Spleen (tissue), 7 donors: ENCODE measurements around the gene OR12D3.

Experiments
- CTCF ChIP-seq, 11 experiments: fragments of 200-600 bp in 7 of 11; fragments of 450-650 bp in 4 of 11; sonication (generic) in 4 of 11; IDR thresholded peaks in 8 of 11; conservative IDR thresholded peaks in 3 of 11; 1 replicate in 7 of 11; 2 replicates in 4 of 11; pipeline versions ENCODE4 v1.4.0 to v1.8.0; 2016 to 2021; ENCODE audit warnings: antibody characterized with exemption in 11 of 11, inconsistent platforms in 4 of 11, mild to moderate bottlenecking in 1 of 11
- POLR2AphosphoS5 ChIP-seq, 3 donors: sonication (generic); formaldehyde crosslinking; IDR thresholded peaks; one replicate each; pipeline ENCODE4 v1.5.1; 2017; ENCODE audit warnings: antibody characterized with exemption in 3 of 3
- donor health status: DM: no; HTN: no; CAD: no; lungs with moderate emphysema.
- donor health status: DM: no; HTN: no; CAD: no.
- donor health status: DM: no; HTN: no; CAD: no.

GRCh38 chr6:29375191-29375590, at the start of gene OR12D3:
- TF ChIP-seq CTCF (IDR thresholded peaks at IDR 0.05 in 8 of 11, conservative IDR thresholded peaks at IDR 0.05 in 3 of 11) (no peak), POLR2AphosphoS5 (IDR thresholded peaks at IDR 0.05) (no peak)
